GM12878 (cell line): ENCODE results near the gene LSP1. TPM values are rescaled to one million over a fixed set of nuclear protein-coding genes. Genes with fewer than 3 reads are reported as not detected.

Experiments used
- ATAC-seq: fragments of 200-7000 bp; cut with Tn5 transposase; 3 replicates; pipeline ENCODE4 v1.9.1; 2020; ENCODE audit warnings: mild to moderate bottlenecking, moderate library complexity
- BruUV-seq: library from RNA; stranded (reverse); fragments of 400-500 nt; replicated peaks from 2 replicates; lab custom pipeline; 2021; lab: Mats Ljungman, UMichigan
- CTCF ChIA-PET: fragments of 300-600 bp; sonication (Branson Sonifier 250); formaldehyde crosslinking; extraction: SDS; loops from one replicate; lab custom pipeline; 2021; ENCODE audit warnings: inconsistent platforms; lab: Yijun Ruan, JAX
- POLR2A ChIA-PET: fragments of 350-600 bp; formaldehyde crosslinking; extraction: SDS; loops from one replicate; lab custom pipeline; 2021; ENCODE audit warnings: inconsistent platforms; lab: Charles Lee
- RAD21 ChIA-PET: fragments of 300-600 bp; sonication (Branson Sonifier 250); formaldehyde crosslinking; loops from one replicate; lab custom pipeline; 2023; ENCODE audit warnings: antibody characterized with exemption; ENCODE audit not compliant: unreplicated experiment; lab: Charles Lee
- SMC1A ChIA-PET: fragments of 300-600 bp; sonication (Branson Sonifier 250); formaldehyde crosslinking; loops from one replicate; lab custom pipeline; 2023; ENCODE audit not compliant: unreplicated experiment, uncharacterized antibody; lab: Charles Lee
- DNase-seq: peaks from one replicate; pipeline ENCODE4 v3.0.0-alpha.2; 2011; ENCODE audit warnings: low read depth, low spot score
- FAIRE-seq: peaks from 3 replicates; lab custom pipeline; 2011; peaks lifted over from hg19 to GRCh38; lab: Jason Lieb, UNC
- H2AFZ ChIP-seq: 2 replicates; pipeline ENCODE4 v1.6.0; 2011; ENCODE audit warnings: low read depth, low read length, control low read depth; ENCODE audit not compliant: control insufficient read depth
- H3K27ac ChIP-seq: 2 replicates; pipeline ENCODE4 v1.5.1; 2011; ENCODE audit warnings: control low read depth; ENCODE audit not compliant: control insufficient read depth, insufficient read depth
- H3K27me3 ChIP-seq, 2 experiments: replicated peaks in 1 of 2; 2 replicates each; pipeline versions ENCODE4 v1.6.0 to v1.6.1; 2011; ENCODE audit warnings: low read length in 1 of 2; ENCODE audit not compliant: control insufficient read depth in 2 of 2, insufficient read depth in 2 of 2
- H3K36me3 ChIP-seq, 2 experiments: 2 replicates each; pipeline ENCODE4 v1.5.1; 2011; ENCODE audit warnings: low read length in 1 of 2; ENCODE audit not compliant: control insufficient read depth in 2 of 2, insufficient read depth in 2 of 2
- H3K4me1 ChIP-seq: 2 replicates; pipeline ENCODE4 v1.6.1; 2011; ENCODE audit warnings: mild to moderate bottlenecking, low read length, moderate library complexity, mixed read lengths; ENCODE audit not compliant: control insufficient read depth, insufficient read depth
- H3K4me2 ChIP-seq: 2 replicates; pipeline ENCODE4 v1.6.0; 2011; ENCODE audit warnings: control low read depth; ENCODE audit not compliant: control insufficient read depth, insufficient read depth
- H3K4me3 ChIP-seq: fragments of 200-600 bp; sonication (generic); 2 replicates; pipeline ENCODE4 v1.5.1; 2016
- H3K79me2 ChIP-seq: 2 replicates; pipeline ENCODE4 v1.6.0; 2011; ENCODE audit warnings: low read length; ENCODE audit not compliant: control insufficient read depth, insufficient read depth
- H3K9ac ChIP-seq: 2 replicates; pipeline ENCODE4 v1.8.0; 2011; ENCODE audit warnings: low read length, control low read depth, mixed read lengths; ENCODE audit not compliant: control insufficient read depth, insufficient read depth
- H3K9me3 ChIP-seq: replicated peaks from 3 replicates; pipeline ENCODE4 v1.5.1; 2011; ENCODE audit warnings: mild to moderate bottlenecking, low read length; ENCODE audit not compliant: control insufficient read depth, insufficient read depth
- H4K20me1 ChIP-seq: 2 replicates; pipeline ENCODE4 v1.6.0; 2011; ENCODE audit not compliant: control insufficient read depth, insufficient read depth
- BHLHE40 ChIP-seq, 2 experiments: fragments of 450-650 bp in 1 of 2; IDR thresholded peaks; 2 replicates each; pipeline ENCODE4 v1.6.1; 2011 to 2017; ENCODE audit warnings: low read depth in 2 of 2, borderline replicate concordance in 1 of 2, improper control_type of control experiment in 1 of 2, low read length in 1 of 2, mild to moderate bottlenecking in 1 of 2
- CBX5 ChIP-seq: sonication (generic); IDR thresholded peaks from 2 replicates; pipeline ENCODE4 v1.6.1; 2016; ENCODE audit warnings: low read depth, moderate library complexity, mild to moderate bottlenecking, inconsistent platforms
- EP300 ChIP-seq, 2 experiments: fragments of 150-350 bp in 1 of 2; IDR thresholded peaks; 2 replicates each; pipeline ENCODE4 v1.6.1; 2011 to 2012; ENCODE audit warnings: low read depth in 2 of 2, low read length in 2 of 2, borderline replicate concordance in 1 of 2, improper control_type of control experiment in 1 of 2, inconsistent platforms in 1 of 2; ENCODE audit not compliant: control insufficient read depth in 1 of 2
- FOS ChIP-seq: IDR thresholded peaks from 3 replicates; pipeline ENCODE4 v1.6.1; 2011; ENCODE audit warnings: borderline replicate concordance; ENCODE audit not compliant: insufficient read length; ENCODE audit errors: extremely low read depth
- NRF1 ChIP-seq: conservative IDR thresholded peaks from 2 replicates; pipeline ENCODE4 v1.6.1; 2011; ENCODE audit warnings: mild to moderate bottlenecking, low read depth, low read length, improper control_type of control experiment
- POLR2A ChIP-seq: IDR thresholded peaks from 2 replicates; pipeline ENCODE4 v1.6.1; 2011; ENCODE audit warnings: low read depth, mild to moderate bottlenecking, low read length
- RCOR1 ChIP-seq: conservative IDR thresholded peaks from 2 replicates; pipeline ENCODE4 v1.6.1; 2012; ENCODE audit warnings: low read depth, low read length, improper control_type of control experiment
- TAF1 ChIP-seq: IDR thresholded peaks from 2 replicates; pipeline ENCODE4 v1.6.1; 2011; ENCODE audit warnings: mild to moderate bottlenecking, low read depth, low read length, borderline replicate concordance
- ZBTB11 ChIP-seq: fragments of 450-650 bp; formaldehyde crosslinking; IDR thresholded peaks from 2 replicates; pipeline ENCODE4 v1.5.0; 2022; ENCODE audit warnings: mild to moderate bottlenecking, missing genetic modification characterization
- WGBS: methylation state at CpG from one replicate; pipeline ENCODE4 v1.1.6; 2016; ENCODE audit warnings: low lambda C conversion rate; ENCODE audit not compliant: insufficient replicate concordance, insufficient coverage; ENCODE audit errors: missing lambda C conversion rate; 5-methylcytosine and 5-hydroxymethylcytosine counted together
- in situ Hi-C: fragments of 300-500 bp; cut with MboI; formaldehyde crosslinking; loops from 9 replicates; pipeline ENCODE4 v1.14.3; 2018; ENCODE audit warnings: mixed read lengths
- intact Hi-C: fragments of 100-400 bp; cut with micrococcal nuclease; formaldehyde crosslinking; loops from one replicate; pipeline ENCODE4 v1.14.2; 2022; ENCODE audit not compliant: unreplicated experiment
- polyA plus RNA-seq, 11 experiments: library from polyadenylated mRNA; depleted of rRNA in 4 of 11; unstranded in 6 of 11; stranded (reverse) in 5 of 11; fragments of >200 nt; fragmentation: Nextera tagmentation in 4 of 11; fragmentation: Illumina TruSeq in 1 of 11; extraction: Ambion mirVana in 4 of 11; extraction: Trizol in 1 of 11; gene quantifications; 1 replicate in 1 of 11; 2 replicates in 10 of 11; pipeline versions ENCODE4 v1.2.1 to v1.2.3, GENCODE V29; 2011 to 2016; ENCODE audit warnings: inconsistent platforms in 2 of 11, missing spikeins in 2 of 11, low read depth in 1 of 11
- total RNA-seq, 4 experiments: library from RNA; depleted of rRNA in 3 of 4; stranded (reverse); fragments of >200 nt in 3 of 4; fragmentation: Illumina TruSeq in 1 of 4; extraction: Trizol in 1 of 4; gene quantifications; 2 replicates each; pipeline versions ENCODE4 v1.2.1 to v1.2.3, GENCODE V29; 2013 to 2021
- TF ChIP-seq, protein P1 (sequence below): fragments of 450-650 bp; IDR thresholded peaks from 2 replicates; pipeline ENCODE4 v1.6.1; 2017; ENCODE audit warnings: mild to moderate bottlenecking, moderate library complexity
- TF ChIP-seq, protein P2 (sequence below): fragments of 450-650 bp; IDR thresholded peaks from 2 replicates; pipeline ENCODE4 v1.6.1; 2017; ENCODE audit warnings: mild to moderate bottlenecking, moderate library complexity

The LSP1 gene
- total and polyA plus RNA-seq, 10 of the 15 experiments (the other 5 are each of a cell fraction or from before 2014, with no cell fraction given) = 19.2 to 488 (median 369) TPM

DNA sequence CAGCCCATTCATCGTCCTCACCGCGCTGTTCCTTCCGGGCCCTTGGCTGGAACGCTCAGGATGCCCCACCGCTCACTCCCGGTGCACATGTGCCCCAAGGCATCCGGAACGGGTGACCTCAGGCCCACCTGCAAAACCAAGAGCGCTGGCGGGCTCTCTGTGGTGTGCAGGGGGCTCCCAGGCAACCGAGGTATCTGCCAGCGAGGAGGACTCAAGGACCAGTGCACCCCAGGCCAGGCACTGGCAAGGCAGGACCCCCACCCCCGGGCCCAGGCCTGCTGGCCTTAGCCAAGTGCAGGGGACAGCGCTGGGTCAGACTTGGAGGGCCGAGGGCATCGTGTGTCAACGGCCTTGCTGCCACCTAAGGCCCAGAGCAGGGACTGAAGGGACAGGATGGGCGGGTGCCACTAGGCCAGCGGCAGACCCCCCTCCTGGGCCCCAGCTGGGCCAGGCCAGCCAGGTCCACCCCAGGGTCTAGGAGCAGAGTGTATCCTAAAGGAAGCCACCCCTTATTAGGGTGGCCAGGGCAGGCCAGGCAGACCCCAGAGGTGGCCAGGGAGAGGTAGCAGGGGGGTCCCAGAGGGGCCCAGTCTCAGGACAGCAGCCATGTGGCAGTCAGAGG, 75.1 kb downstream of the LSP1 start:
- no peak for FAIRE-seq
- Histone ChIP-seq H3K36me3 (no peaks in the 10 kb centered on the region), H3K9ac (no peak overlapping the region), H3K27me3 (no peaks in the 10 kb centered on the region; a peak in 2 of 4 replicates), H3K9me3 (no peaks in the 10 kb centered on the region), H4K20me1 (no peaks in the 10 kb centered on the region), H3K4me3 (no peak overlapping the region), H2AFZ (no peak overlapping the region), H3K4me1 (no peaks in the 10 kb centered on the region), H3K27ac (no peak overlapping the region), H3K79me2 (no peaks in the 10 kb centered on the region), H3K4me2 (no peak overlapping the region)
- in situ Hi-C loops = no loop called here
- DNase-seq = no peak
- BruUV-seq = no TSS peak
- RAD21 ChIA-PET = no interaction called here
- intact Hi-C loops = no loop called here
- CTCF ChIA-PET = no interaction called here
- POLR2A ChIA-PET = no interaction called here
- WGBS = 65% methylated on average over 20 of the region's 20 CpGs
- no peak for ATAC-seq
- SMC1A ChIA-PET = no interaction called here
- no peak for TF ChIP-seq EP300 (IDR thresholded peaks at IDR 0.05; ENCODE audit: borderline replicate concordance in 1 of 2, control insufficient read depth in 1 of 2, low read depth in 2 of 2, low read length in 2 of 2)
- TF ChIP-seq BHLHE40 (IDR thresholded peaks at IDR 0.05; ENCODE audit: borderline replicate concordance in 1 of 2, low read depth in 2 of 2, low read length in 1 of 2) = no peak
- TF ChIP-seq TAF1 = no peak
- TF ChIP-seq CBX5 = no peak
- TF ChIP-seq, protein P1, sequence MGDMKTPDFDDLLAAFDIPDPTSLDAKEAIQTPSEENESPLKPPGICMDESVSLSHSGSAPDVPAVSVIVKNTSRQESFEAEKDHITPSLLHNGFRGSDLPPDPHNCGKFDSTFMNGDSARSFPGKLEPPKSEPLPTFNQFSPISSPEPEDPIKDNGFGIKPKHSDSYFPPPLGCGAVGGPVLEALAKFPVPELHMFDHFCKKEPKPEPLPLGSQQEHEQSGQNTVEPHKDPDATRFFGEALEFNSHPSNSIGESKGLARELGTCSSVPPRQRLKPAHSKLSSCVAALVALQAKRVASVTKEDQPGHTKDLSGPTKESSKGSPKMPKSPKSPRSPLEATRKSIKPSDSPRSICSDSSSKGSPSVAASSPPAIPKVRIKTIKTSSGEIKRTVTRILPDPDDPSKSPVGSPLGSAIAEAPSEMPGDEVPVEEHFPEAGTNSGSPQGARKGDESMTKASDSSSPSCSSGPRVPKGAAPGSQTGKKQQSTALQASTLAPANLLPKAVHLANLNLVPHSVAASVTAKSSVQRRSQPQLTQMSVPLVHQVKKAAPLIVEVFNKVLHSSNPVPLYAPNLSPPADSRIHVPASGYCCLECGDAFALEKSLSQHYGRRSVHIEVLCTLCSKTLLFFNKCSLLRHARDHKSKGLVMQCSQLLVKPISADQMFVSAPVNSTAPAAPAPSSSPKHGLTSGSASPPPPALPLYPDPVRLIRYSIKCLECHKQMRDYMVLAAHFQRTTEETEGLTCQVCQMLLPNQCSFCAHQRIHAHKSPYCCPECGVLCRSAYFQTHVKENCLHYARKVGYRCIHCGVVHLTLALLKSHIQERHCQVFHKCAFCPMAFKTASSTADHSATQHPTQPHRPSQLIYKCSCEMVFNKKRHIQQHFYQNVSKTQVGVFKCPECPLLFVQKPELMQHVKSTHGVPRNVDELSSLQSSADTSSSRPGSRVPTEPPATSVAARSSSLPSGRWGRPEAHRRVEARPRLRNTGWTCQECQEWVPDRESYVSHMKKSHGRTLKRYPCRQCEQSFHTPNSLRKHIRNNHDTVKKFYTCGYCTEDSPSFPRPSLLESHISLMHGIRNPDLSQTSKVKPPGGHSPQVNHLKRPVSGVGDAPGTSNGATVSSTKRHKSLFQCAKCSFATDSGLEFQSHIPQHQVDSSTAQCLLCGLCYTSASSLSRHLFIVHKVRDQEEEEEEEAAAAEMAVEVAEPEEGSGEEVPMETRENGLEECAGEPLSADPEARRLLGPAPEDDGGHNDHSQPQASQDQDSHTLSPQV = no peak
- no peak for TF ChIP-seq ZBTB11 (CRISPR knock-in tag)
- no peak for TF ChIP-seq POLR2A
- no peak for TF ChIP-seq RCOR1
- no peak for TF ChIP-seq NRF1
- no peak for TF ChIP-seq FOS
- TF ChIP-seq, protein P2, sequence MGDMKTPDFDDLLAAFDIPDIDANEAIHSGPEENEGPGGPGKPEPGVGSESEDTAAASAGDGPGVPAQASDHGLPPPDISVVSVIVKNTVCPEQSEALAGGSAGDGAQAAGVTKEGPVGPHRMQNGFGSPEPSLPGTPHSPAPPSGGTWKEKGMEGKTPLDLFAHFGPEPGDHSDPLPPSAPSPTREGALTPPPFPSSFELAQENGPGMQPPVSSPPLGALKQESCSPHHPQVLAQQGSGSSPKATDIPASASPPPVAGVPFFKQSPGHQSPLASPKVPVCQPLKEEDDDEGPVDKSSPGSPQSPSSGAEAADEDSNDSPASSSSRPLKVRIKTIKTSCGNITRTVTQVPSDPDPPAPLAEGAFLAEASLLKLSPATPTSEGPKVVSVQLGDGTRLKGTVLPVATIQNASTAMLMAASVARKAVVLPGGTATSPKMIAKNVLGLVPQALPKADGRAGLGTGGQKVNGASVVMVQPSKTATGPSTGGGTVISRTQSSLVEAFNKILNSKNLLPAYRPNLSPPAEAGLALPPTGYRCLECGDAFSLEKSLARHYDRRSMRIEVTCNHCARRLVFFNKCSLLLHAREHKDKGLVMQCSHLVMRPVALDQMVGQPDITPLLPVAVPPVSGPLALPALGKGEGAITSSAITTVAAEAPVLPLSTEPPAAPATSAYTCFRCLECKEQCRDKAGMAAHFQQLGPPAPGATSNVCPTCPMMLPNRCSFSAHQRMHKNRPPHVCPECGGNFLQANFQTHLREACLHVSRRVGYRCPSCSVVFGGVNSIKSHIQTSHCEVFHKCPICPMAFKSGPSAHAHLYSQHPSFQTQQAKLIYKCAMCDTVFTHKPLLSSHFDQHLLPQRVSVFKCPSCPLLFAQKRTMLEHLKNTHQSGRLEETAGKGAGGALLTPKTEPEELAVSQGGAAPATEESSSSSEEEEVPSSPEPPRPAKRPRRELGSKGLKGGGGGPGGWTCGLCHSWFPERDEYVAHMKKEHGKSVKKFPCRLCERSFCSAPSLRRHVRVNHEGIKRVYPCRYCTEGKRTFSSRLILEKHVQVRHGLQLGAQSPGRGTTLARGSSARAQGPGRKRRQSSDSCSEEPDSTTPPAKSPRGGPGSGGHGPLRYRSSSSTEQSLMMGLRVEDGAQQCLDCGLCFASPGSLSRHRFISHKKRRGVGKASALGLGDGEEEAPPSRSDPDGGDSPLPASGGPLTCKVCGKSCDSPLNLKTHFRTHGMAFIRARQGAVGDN = no peak
